Caki2 (cell line): Measurements from ENCODE around the gene AEBP1. TPM values are rescaled to one million over a fixed set of nuclear protein-coding genes. Genes with fewer than 3 reads are reported as not detected.

Experiments
- DNase-seq: peaks from one replicate; pipeline ENCODE4 v3.0.0-alpha.2; 2015; ENCODE audit warnings: low read depth
- in situ Hi-C: cut with HindIII; loops from 2 replicates; pipeline ENCODE4 v1.10.0; 2016; ENCODE audit warnings: low sequenced_read_pairs, low pct_unique_long_range_greater_than_20kb, mixed read lengths
- total RNA-seq: library from RNA; depleted of rRNA; stranded (reverse); fragments of >200 nt; shearing (Covaris generic); gene quantifications from 2 replicates; pipeline ENCODE4 v1.2.3, GENCODE V29; 2014; ENCODE audit warnings: low replicate concordance

Gene AEBP1
- total RNA-seq, 1 experiment from 2014 or later = not detected

- DNase-seq = no peak
- in situ Hi-C loops = no loop called here
These were observed 42.1 kb downstream of the AEBP1 start for GRCh38 chr7:44145969-44146911.

DNA sequence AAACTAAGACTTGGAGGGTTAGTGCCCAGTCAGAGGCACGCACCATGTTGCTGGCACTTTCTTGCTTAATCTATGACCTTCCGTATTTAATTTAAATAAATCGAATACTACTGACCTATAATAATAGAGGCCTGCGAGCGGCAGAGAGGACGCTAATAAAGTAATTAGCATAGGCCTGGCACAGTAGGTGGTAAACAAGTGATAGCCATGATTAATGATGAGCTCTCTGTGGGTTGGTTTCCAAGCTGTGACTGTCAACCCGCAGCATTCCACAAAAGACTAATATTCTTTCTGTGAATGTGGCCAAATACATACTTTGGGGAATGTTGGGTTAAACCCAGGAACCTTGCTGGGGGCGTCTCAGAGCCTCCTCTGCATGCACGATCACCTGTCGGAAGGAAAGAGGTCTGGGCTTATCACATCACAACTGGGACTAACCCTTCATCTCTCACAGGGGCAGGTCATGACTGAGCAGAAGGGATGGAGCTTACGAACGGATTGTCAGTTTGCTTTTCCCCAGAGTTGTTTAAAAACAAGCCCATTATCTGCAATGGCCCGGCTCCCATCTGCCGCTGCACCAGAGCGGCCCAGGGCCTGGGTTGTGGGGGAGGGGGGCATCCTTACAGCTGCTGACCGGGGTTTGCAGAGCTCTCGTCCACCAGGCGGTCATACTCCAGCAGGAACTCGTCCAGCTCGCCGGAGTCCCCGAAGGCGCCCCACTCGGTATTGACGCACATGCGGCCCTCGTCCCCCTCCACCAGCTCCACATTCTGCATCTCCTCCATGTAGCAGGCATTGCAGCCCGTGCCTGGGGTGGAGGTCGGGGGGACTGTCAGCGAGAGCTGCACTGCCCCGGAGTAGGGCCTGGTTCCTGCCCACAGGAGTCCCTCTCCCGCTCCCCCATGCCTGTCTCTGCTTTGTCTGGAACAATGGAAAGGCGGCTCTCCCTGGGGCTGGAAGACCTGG is 43.2 kb downstream of the AEBP1 start:
- no peak for DNase-seq
- in situ Hi-C loops = no loop called here

DNA sequence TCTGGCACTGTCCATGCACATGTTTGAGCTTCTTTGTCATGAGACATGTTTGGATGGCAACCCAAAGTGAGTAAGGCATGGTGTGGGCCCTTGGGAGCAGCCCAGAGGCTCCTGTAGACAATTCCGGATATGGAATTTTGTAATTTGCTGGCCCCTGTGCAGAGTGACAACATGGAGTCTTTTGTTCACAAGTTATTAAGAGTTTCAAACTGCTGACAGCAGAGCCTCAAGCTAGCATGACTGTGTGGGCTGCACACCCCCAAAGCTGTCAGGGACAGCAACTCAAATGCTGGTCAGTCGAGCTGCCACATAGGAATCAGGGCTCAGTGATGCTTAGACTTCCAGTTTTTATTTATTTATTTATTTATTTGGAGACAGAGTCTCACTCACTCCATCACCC is 44.0 kb downstream of the AEBP1 start:
- no peak for DNase-seq
- in situ Hi-C loops = no loop called here

DNA sequence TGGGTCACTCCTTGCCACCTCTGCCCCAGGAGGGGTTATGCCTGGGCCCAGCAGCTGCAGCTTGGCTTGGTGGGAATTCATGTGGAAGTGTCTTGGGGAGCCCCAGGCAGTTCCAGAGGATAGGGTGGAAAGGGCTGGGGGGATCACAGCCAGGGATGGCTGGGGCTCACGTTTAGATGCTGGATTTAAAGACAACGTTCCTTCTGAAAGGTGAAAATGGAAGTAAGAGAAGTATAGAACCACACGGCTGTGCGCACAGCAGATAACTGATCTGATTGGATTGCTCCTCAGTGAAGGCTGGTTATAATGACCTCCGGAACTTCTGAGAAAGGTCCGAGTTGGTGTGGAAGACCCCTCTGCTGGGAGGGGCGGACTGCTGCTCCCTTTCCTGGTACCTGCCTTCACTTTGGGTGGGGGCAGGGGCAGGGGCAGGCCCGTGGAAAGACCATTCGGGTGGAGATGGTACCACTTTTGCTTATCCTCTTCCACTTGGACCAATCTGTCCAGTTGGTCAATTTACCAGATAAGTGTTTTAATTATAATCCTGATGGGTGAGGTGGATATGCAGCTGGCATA is 44.9 kb downstream of the AEBP1 start:
- in situ Hi-C loops = no loop called here
- no peak for DNase-seq

DNA sequence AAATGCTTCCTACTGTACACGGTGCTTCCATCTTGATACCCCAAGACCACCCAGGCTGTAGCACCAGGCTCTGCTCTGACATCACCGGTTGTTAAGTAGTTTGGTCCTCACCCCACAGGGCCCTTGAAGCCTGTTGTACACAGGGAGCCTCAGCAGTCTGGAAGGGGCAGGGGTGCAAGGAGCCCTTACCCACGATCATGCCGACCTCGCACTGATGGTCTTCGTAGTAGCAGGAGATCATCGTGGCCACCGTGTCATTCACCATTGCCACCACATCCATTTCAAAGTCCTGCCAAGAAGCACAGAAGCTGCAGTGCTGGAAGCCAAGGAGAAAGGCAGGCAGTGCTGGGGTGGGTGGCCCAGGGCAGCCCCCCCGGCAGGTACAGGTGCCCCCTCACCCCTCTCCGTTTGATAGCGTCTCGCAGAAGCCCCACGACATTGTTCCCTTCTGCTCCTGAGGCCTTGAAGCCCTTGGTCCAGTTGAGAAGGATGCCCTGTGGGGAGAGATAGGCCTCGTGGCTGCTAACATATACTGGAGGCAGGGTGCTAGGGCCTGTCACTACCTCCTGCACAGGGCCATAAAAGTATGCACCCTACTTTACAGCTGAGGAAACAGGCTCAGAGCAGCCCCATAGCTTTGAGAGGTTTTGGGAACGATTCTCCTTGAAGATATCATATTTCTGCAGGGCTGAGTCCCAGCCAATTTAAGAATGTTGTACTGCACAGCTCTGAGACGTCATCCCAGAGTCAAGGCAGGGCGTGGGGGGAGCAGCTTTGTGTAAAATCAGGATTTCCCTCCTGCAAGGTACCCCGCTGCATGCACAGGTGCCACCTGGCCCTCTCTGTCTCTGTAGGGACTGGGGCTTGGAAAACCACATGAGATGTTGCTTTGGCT is 45.7 kb downstream of the AEBP1 start:
- in situ Hi-C loops = no loop called here
- no peak for DNase-seq

DNA sequence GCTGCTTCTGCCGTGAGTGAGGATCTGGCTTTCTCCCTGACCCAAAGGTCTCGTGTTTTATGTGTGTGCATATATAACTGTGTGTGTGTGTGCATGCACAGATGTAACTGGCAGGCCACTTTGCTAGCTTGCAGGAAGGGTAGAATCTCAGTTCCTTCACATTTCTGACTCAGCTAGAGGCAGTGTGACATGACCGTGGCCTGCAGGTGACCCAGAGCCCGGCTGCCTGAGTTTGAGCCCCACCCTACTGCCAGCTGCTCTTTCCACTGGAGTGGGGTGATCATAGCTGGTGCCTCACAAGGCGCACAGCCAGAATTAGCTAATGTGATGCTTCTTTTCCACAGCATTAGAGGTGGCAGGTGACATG is 46.3 kb downstream of the AEBP1 start:
- in situ Hi-C loops = no loop called here
- DNase-seq = peak; percentile 50

GRCh38 chr7:44150966-44151941 is 47.1 kb downstream of the AEBP1 start:
- in situ Hi-C loops = no loop called here
- no peak for DNase-seq

DNA sequence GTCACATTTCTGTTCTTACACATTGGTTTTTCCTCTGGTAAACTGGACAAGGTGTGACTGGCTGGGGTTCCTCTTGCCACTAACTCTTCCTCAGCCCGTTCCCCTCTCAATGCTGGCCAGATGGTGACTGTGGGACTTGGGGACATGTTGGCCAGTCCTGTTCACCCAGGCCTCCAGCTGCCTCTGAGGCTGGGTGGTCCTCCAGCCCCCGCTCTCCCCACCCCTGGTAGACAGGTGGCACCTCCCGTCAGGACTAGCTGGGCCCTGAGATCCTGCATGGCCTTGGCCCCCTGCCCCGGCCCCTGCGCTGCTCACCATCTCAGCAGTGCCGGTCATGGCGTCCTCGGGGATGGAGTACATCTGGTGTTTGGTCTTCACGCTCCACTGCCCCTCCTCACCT is 47.8 kb downstream of the AEBP1 start:
- in situ Hi-C loops = no loop called here
- DNase-seq = no peak

GRCh38 chr7:44152971-44153947 is 49.1 kb downstream of the AEBP1 start:
- in situ Hi-C loops = no loop called here
- DNase-seq = no peak

- DNase-seq = no peak
- in situ Hi-C loops = no loop called here
These were observed 49.8 kb downstream of the AEBP1 start for GRCh38 chr7:44153948-44154335.

GRCh38 chr7:44154703-44155102 is 50.6 kb downstream of the AEBP1 start:
- DNase-seq = no peak
- in situ Hi-C loops = no loop called here

DNA sequence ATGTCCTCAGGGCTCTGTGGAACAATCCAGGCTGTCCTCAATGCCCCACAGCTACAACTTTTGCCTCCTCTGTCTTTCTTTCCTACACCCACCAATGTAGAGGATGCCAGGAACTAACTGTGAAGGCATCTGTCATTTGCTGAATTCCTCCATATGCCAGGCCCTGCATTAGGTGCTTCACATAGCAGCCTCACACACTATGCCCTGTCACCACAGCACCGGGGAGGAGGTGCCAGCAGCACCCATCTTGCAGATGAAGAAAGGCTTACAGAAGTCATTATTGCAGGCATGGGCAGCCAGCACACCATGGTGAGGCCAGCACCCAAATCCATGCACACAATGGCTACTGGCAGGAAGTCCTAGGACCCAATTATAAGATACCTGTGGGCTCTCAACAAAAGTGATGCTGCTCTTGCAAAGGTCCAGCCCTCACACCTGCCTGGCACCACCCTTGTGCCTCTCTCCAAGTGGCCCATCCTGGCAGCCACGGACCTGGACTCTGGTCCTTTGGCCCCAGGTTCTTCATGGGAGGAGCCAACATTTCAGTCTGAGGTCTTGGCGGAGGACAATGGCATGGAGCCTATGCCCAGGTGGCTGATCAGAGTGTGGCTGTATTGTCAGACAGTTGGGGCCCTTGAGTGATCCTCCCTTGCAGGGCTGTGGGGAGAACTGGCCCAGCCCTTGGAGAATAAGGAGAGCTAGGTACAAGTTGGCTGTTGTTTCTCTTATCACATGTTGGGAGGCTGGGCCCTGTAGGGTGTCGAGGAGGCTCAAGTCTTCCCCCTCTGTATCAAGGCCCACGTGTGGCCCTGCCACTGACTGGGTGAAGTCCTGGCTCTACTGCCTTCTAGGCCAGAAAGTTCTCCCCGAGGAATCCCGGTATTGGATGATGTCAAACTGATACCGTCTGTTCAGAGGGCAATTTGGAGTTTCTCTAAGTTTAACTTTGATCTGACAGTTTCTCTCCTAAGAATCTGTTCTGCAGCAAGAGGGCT is 51.3 kb downstream of the AEBP1 start:
- in situ Hi-C loops = no loop called here
- no peak for DNase-seq

- in situ Hi-C loops = no loop called here
- no peak for DNase-seq
These were observed 52.4 kb downstream of the AEBP1 start for GRCh38 chr7:44156453-44157010.
